OCI-LY7 (cell line): ENCODE data around the gene SRGAP3.

ENCODE experiments used
- EZH2phosphoT487 ChIP-seq: fragments of 200-600 bp; sonication (generic); IDR thresholded peaks from 2 replicates; pipeline ENCODE4 v1.6.1; 2018; ENCODE audit warnings: low read depth, borderline replicate concordance, mild to moderate bottlenecking, mixed run types, antibody characterized with exemption, low read length, moderate library complexity, mixed read lengths
- TF ChIP-seq, protein P1 (sequence below): fragments of 200-600 bp; sonication (generic); conservative IDR thresholded peaks from 2 replicates; pipeline ENCODE4 v1.5.1; 2014; ENCODE audit warnings: mild to moderate bottlenecking, antibody characterized with exemption, low read length, moderate library complexity, mixed read lengths

DNA sequence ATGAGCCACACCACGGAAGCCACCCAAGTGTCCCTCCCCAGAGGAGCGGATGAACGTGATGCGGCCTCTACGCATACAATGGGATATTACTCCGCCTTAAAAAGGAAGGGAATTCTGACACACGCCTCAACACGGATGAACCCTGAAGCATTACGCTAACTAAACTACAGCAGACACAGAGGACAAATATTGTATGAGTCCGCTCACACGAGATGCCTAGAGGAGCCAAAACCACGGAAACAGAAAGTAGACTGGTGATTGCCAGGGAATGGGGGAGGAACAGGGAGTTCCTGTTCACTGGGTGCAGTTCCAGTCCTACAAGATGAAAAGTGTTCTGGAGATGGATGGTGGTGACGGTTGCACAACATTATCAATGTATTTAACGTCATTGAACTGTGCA is 32.7 kb downstream of the SRGAP3 start:
- TF ChIP-seq, protein P1, sequence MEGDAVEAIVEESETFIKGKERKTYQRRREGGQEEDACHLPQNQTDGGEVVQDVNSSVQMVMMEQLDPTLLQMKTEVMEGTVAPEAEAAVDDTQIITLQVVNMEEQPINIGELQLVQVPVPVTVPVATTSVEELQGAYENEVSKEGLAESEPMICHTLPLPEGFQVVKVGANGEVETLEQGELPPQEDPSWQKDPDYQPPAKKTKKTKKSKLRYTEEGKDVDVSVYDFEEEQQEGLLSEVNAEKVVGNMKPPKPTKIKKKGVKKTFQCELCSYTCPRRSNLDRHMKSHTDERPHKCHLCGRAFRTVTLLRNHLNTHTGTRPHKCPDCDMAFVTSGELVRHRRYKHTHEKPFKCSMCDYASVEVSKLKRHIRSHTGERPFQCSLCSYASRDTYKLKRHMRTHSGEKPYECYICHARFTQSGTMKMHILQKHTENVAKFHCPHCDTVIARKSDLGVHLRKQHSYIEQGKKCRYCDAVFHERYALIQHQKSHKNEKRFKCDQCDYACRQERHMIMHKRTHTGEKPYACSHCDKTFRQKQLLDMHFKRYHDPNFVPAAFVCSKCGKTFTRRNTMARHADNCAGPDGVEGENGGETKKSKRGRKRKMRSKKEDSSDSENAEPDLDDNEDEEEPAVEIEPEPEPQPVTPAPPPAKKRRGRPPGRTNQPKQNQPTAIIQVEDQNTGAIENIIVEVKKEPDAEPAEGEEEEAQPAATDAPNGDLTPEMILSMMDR: no peak
- TF ChIP-seq EZH2phosphoT487: no peak
